ENCODE data around the gene GSK3B.

GRCh38 chr3:119859728-119860127 lies 234.5 kb downstream of the GSK3B start:
- TF ChIP-seq CTCF (IDR thresholded peaks at IDR 0.05; ENCODE audit: poor library complexity) (no peak), EZH2phosphoT487 (IDR thresholded peaks at IDR 0.05; ENCODE audit: low read depth, severe bottlenecking, unreplicated experiment) (no peak)

Measured in hepatocyte (in vitro differentiated cells).